SK-N-SH treated with all-trans-retinoic acid at 6 μM for 48 hours (cell line): Measurements from ENCODE around the gene KIZ.

Source experiments
- ARNTL ChIP-seq: fragments of 450-650 bp; formaldehyde crosslinking; IDR thresholded peaks from 2 replicates; pipeline ENCODE4 v1.5.0; 2020; ENCODE audit warnings: low read depth, mild to moderate bottlenecking, moderate library complexity, borderline replicate concordance
- CSDC2 ChIP-seq: fragments of 250-450 bp; sonication (Bioruptor Pico); IDR thresholded peaks from 2 replicates; pipeline ENCODE4 v1.5.0; 2020; ENCODE audit warnings: mild to moderate bottlenecking, moderate library complexity
- CSRNP3 ChIP-seq: fragments of 250-450 bp; sonication (Bioruptor Pico); IDR thresholded peaks from 2 replicates; pipeline ENCODE4 v1.5.1; 2021; ENCODE audit warnings: mild to moderate bottlenecking, moderate library complexity
- PATZ1 ChIP-seq: fragments of 250-450 bp; sonication (Bioruptor Pico); IDR thresholded peaks from 2 replicates; pipeline ENCODE4 v1.8.0; 2020; ENCODE audit warnings: mild to moderate bottlenecking, moderate library complexity, borderline replicate concordance
- SNAI2 ChIP-seq: fragments of 250-450 bp; sonication (Bioruptor Pico); IDR thresholded peaks from 2 replicates; pipeline ENCODE4 v1.5.0; 2020; ENCODE audit warnings: mild to moderate bottlenecking, moderate library complexity
- TSHZ2 ChIP-seq: fragments of 250-450 bp; sonication (Bioruptor Pico); IDR thresholded peaks from 2 replicates; pipeline ENCODE4 v1.5.0; 2020; ENCODE audit warnings: mild to moderate bottlenecking, moderate library complexity
- ZFP3 ChIP-seq: fragments of 250-450 bp; sonication (Bioruptor Pico); IDR thresholded peaks from 2 replicates; pipeline ENCODE4 v1.5.0; 2020; ENCODE audit warnings: mild to moderate bottlenecking, moderate library complexity
- ZNF70 ChIP-seq: fragments of 450-650 bp; formaldehyde crosslinking; IDR thresholded peaks from 2 replicates; pipeline ENCODE4 v1.5.0; 2020; ENCODE audit warnings: mild to moderate bottlenecking, moderate library complexity

- no peak for TF ChIP-seq ZFP3 (CRISPR knock-in tag)
- no peak for TF ChIP-seq CSRNP3 (CRISPR knock-in tag)
- no peak for TF ChIP-seq CSDC2
- no peak for TF ChIP-seq TSHZ2 (CRISPR knock-in tag)
- no peak for TF ChIP-seq SNAI2
- no peak for TF ChIP-seq PATZ1
- no peak for TF ChIP-seq ARNTL (CRISPR knock-in tag)
- TF ChIP-seq ZNF70 (CRISPR knock-in tag): no peak
These were observed 154.7 kb downstream of the KIZ start for GRCh38 chr20:21280522-21281016.
